Embryonic facial prominence (tissue), 1 donor: ENCODE measurements around the gene UBR2.
"Not testable (repeated sequence)": the region's sequence is repeated elsewhere in the genome, so short reads cannot be mapped to it uniquely, and the experiment has no call there.

ENCODE experiments used
- DNase-seq: peaks from one replicate; pipeline ENCODE4 v3.0.0-alpha.2; 2016; ENCODE audit errors: extremely low spot score

The UBR2 gene

GRCh38 chr6:42692137-42692911 is 128.5 kb downstream of the UBR2 start:
- no peak for DNase-seq

GRCh38 chr6:42693725-42694323 is 130.0 kb downstream of the UBR2 start:
- no peak for DNase-seq

- DNase-seq = no peak
Observed at GRCh38 chr6:42694586-42694985, 130.8 kb downstream of the UBR2 start.

- DNase-seq = no peak
Observed at GRCh38 chr6:42696526-42697267, 132.9 kb downstream of the UBR2 start.

GRCh38 chr6:42697268-42697655 is 133.4 kb downstream of the UBR2 start:
- DNase-seq = no peak

GRCh38 chr6:42698217-42698616 is 134.4 kb downstream of the UBR2 start:
- DNase-seq = no peak

GRCh38 chr6:42702200-42702599 is 138.4 kb downstream of the UBR2 start:
- DNase-seq = no peak

- DNase-seq = not testable (repeated sequence)
Observed at GRCh38 chr6:42702786-42703185, 139.0 kb downstream of the UBR2 start.

- peak; percentile 15 for DNase-seq
Observed at GRCh38 chr6:42704251-42704936, 140.6 kb downstream of the UBR2 start.

GRCh38 chr6:42704937-42705374 is 141.1 kb downstream of the UBR2 start:
- no peak for DNase-seq

GRCh38 chr6:42707595-42707994 is 143.8 kb downstream of the UBR2 start:
- DNase-seq = no peak

GRCh38 chr6:42708096-42708495 is 144.3 kb downstream of the UBR2 start:
- no peak for DNase-seq

GRCh38 chr6:42709871-42710270 is 146.0 kb downstream of the UBR2 start:
- no peak for DNase-seq

GRCh38 chr6:42710316-42710715 is 146.5 kb downstream of the UBR2 start:
- DNase-seq = no peak

- no peak for DNase-seq
Observed at GRCh38 chr6:42711930-42712329, 148.1 kb downstream of the UBR2 start.

- DNase-seq = no peak
Observed at GRCh38 chr6:42714098-42714761, 150.4 kb downstream of the UBR2 start.

GRCh38 chr6:42715871-42716270 is 152.0 kb downstream of the UBR2 start:
- no peak for DNase-seq

GRCh38 chr6:42720739-42721138 is 156.9 kb downstream of the UBR2 start:
- DNase-seq = no peak

GRCh38 chr6:42722497-42722896 is 158.7 kb downstream of the UBR2 start, which contains the start of gene PRPH2:
Gene PRPH2, minus strand, starts transcription at chr6:42722597. Its CDS starts 263 bp downstream, at chr6:42722334.
- DNase-seq = no peak

GRCh38 chr6:42724825-42725224 is 161.0 kb downstream of the UBR2 start:
- no peak for DNase-seq

GRCh38 chr6:42726026-42726425 is 162.2 kb downstream of the UBR2 start:
- DNase-seq = no peak
